Mesenchymal stem cell (in vitro differentiated cells and primary cell): ENCODE results near the gene DHRS7C.

Source experiments
- DNase-seq: peaks from one replicate; pipeline ENCODE4 v3.0.0-alpha.2; 2013
- H2AFZ ChIP-seq: one replicate; pipeline ENCODE4 v1.6.1; 2013; ENCODE audit warnings: low read depth, mild to moderate bottlenecking, control low read depth, inconsistent platforms, low read length, moderate library complexity
- H2AK5ac ChIP-seq: 2 replicates; pipeline ENCODE4 v1.6.1; 2013; ENCODE audit warnings: low read length, moderate library complexity, mild to moderate bottlenecking, inconsistent platforms; ENCODE audit not compliant: severe bottlenecking
- H2BK120ac ChIP-seq: one replicate; pipeline ENCODE4 v1.6.1; 2013; ENCODE audit warnings: low read depth, mild to moderate bottlenecking, inconsistent platforms, low read length, moderate library complexity
- H2BK12ac ChIP-seq, 2 experiments: one replicate each; pipeline ENCODE4 v1.6.1; 2013; ENCODE audit warnings: inconsistent platforms in 2 of 2, low read length in 2 of 2, mild to moderate bottlenecking in 2 of 2, moderate library complexity in 2 of 2, control low read depth in 1 of 2
- H2BK15ac ChIP-seq: one replicate; pipeline ENCODE4 v1.6.1; 2013; ENCODE audit warnings: mild to moderate bottlenecking, low read depth, inconsistent platforms; ENCODE audit not compliant: poor library complexity, severe bottlenecking
- H2BK5ac ChIP-seq: 2 replicates; pipeline ENCODE4 v1.6.1; 2013; ENCODE audit warnings: low read depth, mild to moderate bottlenecking, low read length, control low read depth, inconsistent platforms; ENCODE audit not compliant: poor library complexity, severe bottlenecking
- H3K14ac ChIP-seq, 2 experiments: one replicate each; pipeline ENCODE4 v1.6.1; 2013; ENCODE audit warnings: inconsistent platforms in 2 of 2, low read length in 2 of 2, control low read depth in 1 of 2, mild to moderate bottlenecking in 1 of 2, moderate library complexity in 1 of 2
- H3K18ac ChIP-seq, 2 experiments: one replicate each; pipeline ENCODE4 v1.6.1; 2013; ENCODE audit warnings: inconsistent platforms in 2 of 2, low read length in 2 of 2, control low read depth in 1 of 2, low read depth in 1 of 2, mild to moderate bottlenecking in 1 of 2
- H3K23ac ChIP-seq, 2 experiments: one replicate each; pipeline ENCODE4 v1.6.1; 2013; ENCODE audit warnings: inconsistent platforms in 2 of 2, low read length in 2 of 2, mild to moderate bottlenecking in 2 of 2, moderate library complexity in 2 of 2, control low read depth in 1 of 2
- H3K27ac ChIP-seq: 2 replicates; pipeline ENCODE4 v1.5.1; 2013; ENCODE audit warnings: mild to moderate bottlenecking, moderate library complexity, low read length, control low read depth, inconsistent platforms; ENCODE audit not compliant: poor library complexity, severe bottlenecking
- H3K27me3 ChIP-seq, 2 experiments: 2 replicates each; pipeline versions ENCODE4 v1.6.1 to v1.7.0; 2013; ENCODE audit warnings: low read length in 2 of 2, mild to moderate bottlenecking in 2 of 2, moderate library complexity in 2 of 2, control low read depth in 1 of 2, inconsistent platforms in 1 of 2; ENCODE audit not compliant: control insufficient read depth in 1 of 2, insufficient read depth in 1 of 2
- H3K36me3 ChIP-seq, 2 experiments: 2 replicates each; pipeline versions ENCODE4 v1.6.1 to v1.7.0; 2013; ENCODE audit warnings: low read length in 2 of 2, control low read depth in 1 of 2, inconsistent platforms in 1 of 2, low read depth in 1 of 2, mild to moderate bottlenecking in 1 of 2; ENCODE audit not compliant: insufficient read depth in 2 of 2, control insufficient read depth in 1 of 2
- H3K4ac ChIP-seq, 2 experiments: one replicate each; pipeline ENCODE4 v1.6.1; 2013; ENCODE audit warnings: inconsistent platforms in 2 of 2, low read length in 2 of 2, mild to moderate bottlenecking in 2 of 2, moderate library complexity in 2 of 2, control low read depth in 1 of 2, low read depth in 1 of 2
- H3K4me1 ChIP-seq: 2 replicates; pipeline ENCODE4 v1.6.1; 2013; ENCODE audit warnings: low read depth, low read length, control low read depth; ENCODE audit not compliant: control insufficient read depth, insufficient read depth
- H3K4me2 ChIP-seq: 2 replicates; pipeline ENCODE4 v1.6.1; 2013; ENCODE audit warnings: low read length, mild to moderate bottlenecking, inconsistent platforms; ENCODE audit not compliant: poor library complexity, severe bottlenecking
- H3K4me3 ChIP-seq, 2 experiments: 2 replicates each; pipeline versions ENCODE4 v1.5.1 to v1.7.0; 2013; ENCODE audit warnings: low read length in 2 of 2, mild to moderate bottlenecking in 2 of 2, control low read depth in 1 of 2, low read depth in 1 of 2; ENCODE audit not compliant: insufficient read depth in 1 of 2
- H3K79me1 ChIP-seq: replicated peaks from 2 replicates; pipeline ENCODE4 v1.6.1; 2013; ENCODE audit warnings: mild to moderate bottlenecking, control low read depth, low read length, inconsistent platforms; ENCODE audit not compliant: poor library complexity, severe bottlenecking
- H3K9ac ChIP-seq: 2 replicates; pipeline ENCODE4 v1.7.0; 2013; ENCODE audit warnings: mild to moderate bottlenecking, low read length, moderate library complexity
- H3K9me3 ChIP-seq: 2 replicates; pipeline ENCODE4 v1.7.0; 2013; ENCODE audit warnings: mild to moderate bottlenecking, low read length; ENCODE audit not compliant: control insufficient read depth
- H4K8ac ChIP-seq: one replicate; pipeline ENCODE4 v1.6.1; 2013; ENCODE audit warnings: inconsistent platforms, mild to moderate bottlenecking, low read length, moderate library complexity
- H4K91ac ChIP-seq: one replicate; pipeline ENCODE4 v1.6.1; 2013; ENCODE audit warnings: mild to moderate bottlenecking, low read length, inconsistent platforms
- WGBS: methylation state at CpG from one replicate; pipeline ENCODE4 v1.1.7; 2013; ENCODE audit warnings: mixed read lengths; 5-methylcytosine and 5-hydroxymethylcytosine counted together

Gene DHRS7C

DNA sequence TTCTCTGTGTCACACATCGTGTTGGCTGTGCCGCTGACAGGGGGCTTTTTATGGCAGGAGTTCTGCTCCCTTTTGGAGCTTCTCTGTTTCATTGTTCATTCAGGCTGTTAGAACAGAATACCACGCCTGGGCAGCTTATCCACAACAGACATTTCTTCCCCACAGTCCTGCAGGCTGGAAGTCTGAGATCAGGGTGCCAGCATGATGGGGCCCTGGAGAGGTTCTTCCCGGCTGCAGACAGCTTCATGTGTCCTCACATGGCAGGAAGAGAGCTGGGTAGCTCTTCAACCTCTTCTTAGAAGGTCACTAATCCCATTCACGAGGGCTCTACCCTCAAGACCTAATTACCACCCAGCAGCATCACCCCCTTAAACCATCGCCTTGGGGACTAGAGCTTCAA, 65.1 kb downstream of the DHRS7C start:
- Histone ChIP-seq H3K79me1 (peaks cover 3% of the 10 kb centered on the region), H3K14ac (no peak overlapping the region), H3K9me3 (no peaks in the 10 kb centered on the region), H2BK5ac (no peak overlapping the region), H2BK120ac (no peak overlapping the region), H3K4ac (no peak overlapping the region), H2AFZ (no peak overlapping the region), H3K36me3 (peaks cover 0 to 24% of the 10 kb centered on the region in 2 experiments), H4K8ac (no peak overlapping the region), H3K18ac (no peak overlapping the region), H3K4me1 (peaks cover 3% of the 10 kb centered on the region), H3K23ac (no peak overlapping the region), H3K9ac (no peak overlapping the region), H2BK15ac (no peak overlapping the region), H2AK5ac (no peak overlapping the region), H2BK12ac (no peak overlapping the region), H3K27me3 (peaks cover 0 to 51% of the 10 kb centered on the region in 2 experiments), H3K4me2 (no peak overlapping the region), H3K4me3 (no peak overlapping the region), H3K27ac (no peak overlapping the region), H4K91ac (no peak overlapping the region)
- no peak for DNase-seq
- WGBS: 83% methylated on average over 6 of the region's 6 CpGs

DNA sequence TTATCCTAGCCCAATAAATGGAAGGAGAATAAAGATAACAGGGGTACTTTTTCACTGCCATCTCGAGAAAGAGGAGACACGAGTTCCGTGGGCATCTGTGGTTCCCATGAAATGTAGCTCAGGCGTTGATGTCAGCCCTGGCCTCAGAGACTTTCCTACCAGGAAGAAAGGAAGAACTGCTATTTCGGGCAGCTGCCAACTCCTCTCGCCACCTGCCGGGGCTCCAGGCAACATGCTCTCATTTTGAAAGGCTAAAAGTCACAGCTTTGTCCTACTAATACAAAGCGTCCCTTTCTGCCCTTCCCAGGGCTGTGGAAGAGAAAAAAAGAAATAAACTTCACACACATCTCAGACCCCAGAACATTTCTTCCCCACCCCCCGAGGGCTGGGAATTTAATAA, 65.8 kb downstream of the DHRS7C start:
- Histone ChIP-seq H3K27me3 (peaks cover 0 to 47% of the 10 kb centered on the region in 2 experiments), H4K8ac (no peak overlapping the region), H2BK12ac (no peak overlapping the region), H2AK5ac (no peak overlapping the region), H2AFZ (no peak overlapping the region), H3K27ac (no peak overlapping the region), H4K91ac (no peak overlapping the region), H3K4me3 (no peak overlapping the region), H3K79me1 (peaks cover 3% of the 10 kb centered on the region), H3K36me3 (peaks cover 0 to 24% of the 10 kb centered on the region in 2 experiments), H3K23ac (no peak overlapping the region), H3K18ac (no peak overlapping the region), H2BK15ac (no peak overlapping the region), H3K4ac (no peak overlapping the region), H3K4me2 (no peak overlapping the region), H3K4me1 (peaks cover 3% of the 10 kb centered on the region), H2BK120ac (no peak overlapping the region), H3K14ac (no peak overlapping the region), H2BK5ac (no peak overlapping the region), H3K9ac (no peak overlapping the region), H3K9me3 (no peaks in the 10 kb centered on the region)
- no peak for DNase-seq
- 80% methylated on average over 8 of the region's 9 CpGs for WGBS
